ENCODE results near the gene AQP6. TPM values are rescaled to one million over a fixed set of nuclear protein-coding genes. Genes with fewer than 3 reads are reported as not detected.

AQP6 gene
- total RNA-seq, 1 donor from 2014 or later = not detected

Other genes starting within 250 kb of the AQP6 start
- gene TMBIM6, start 231.4 kb upstream of the AQP6 start, total RNA-seq = 405 and 431 TPM in 2 replicates
- 5.3 and 5.7 TPM in 2 replicates for gene NCKAP5L, start 144.5 kb upstream of the AQP6 start, total RNA-seq
- 3.8 and 4.2 TPM in 2 replicates for gene BCDIN3D, start 129.8 kb upstream of the AQP6 start, total RNA-seq
- 0.05 and 0.23 TPM in 2 replicates for gene FAIM2, start 69.0 kb upstream of the AQP6 start, total RNA-seq
- not detected in 2 replicates for gene AQP2, start 22.2 kb upstream of the AQP6 start, total RNA-seq
- gene AQP5, start 11.1 kb upstream of the AQP6 start, total RNA-seq = not detected in 2 replicates
- gene RACGAP1, start 52.5 kb downstream of the AQP6 start, total RNA-seq = 77.8 and 82.8 TPM in 2 replicates
- gene ASIC1, start 84.6 kb downstream of the AQP6 start, total RNA-seq = 20.4 and 20.7 TPM in 2 replicates
- 71.5 and 76.8 TPM in 2 replicates for gene SMARCD1, start 112.4 kb downstream of the AQP6 start, total RNA-seq
- gene GPD1, start 131.1 kb downstream of the AQP6 start, total RNA-seq = 0.76 and 0.87 TPM in 2 replicates
- gene COX14, start 139.3 kb downstream of the AQP6 start, total RNA-seq = 38.1 and 43.5 TPM in 2 replicates
- 114 and 115 TPM in 2 replicates for gene CERS5, start 194.4 kb downstream of the AQP6 start, total RNA-seq

Measured in activated T-helper 2 cell treated with anti-CD3 and anti-CD28 coated beads, Interferon-gamma antibody, Interleukin-2, Interleukin-4, amounts not matched to agents 10 μg/mL and 5 μg/mL and 100 μg/mL, durations not matched to agents 14 hours and 24 hours and 36 hours (primary cell).